Keratinocyte (primary cell): ENCODE results near the gene GOLGA6L10.
"Not testable (repeated sequence)": the region's sequence is repeated elsewhere in the genome, so short reads cannot be mapped to it uniquely, and the experiment has no call there.

ENCODE experiments used
- CTCF ChIP-seq, 3 experiments: IDR thresholded peaks in 1 of 3; conservative IDR thresholded peaks in 1 of 3; optimal IDR thresholded peaks in 1 of 3; 2 replicates in 2 of 3; 3 replicates in 1 of 3; pipeline versions ENCODE3 to v1.5.1; 2011; ENCODE audit warnings: low read length in 3 of 3, mild to moderate bottlenecking in 3 of 3, moderate library complexity in 2 of 3, control low read depth in 1 of 3, inconsistent platforms in 1 of 3; ENCODE audit not compliant: insufficient read depth in 2 of 3; ENCODE audit errors: extremely low read depth in 1 of 3
- EZH2 ChIP-seq: IDR thresholded peaks from one replicate; pipeline ENCODE4 v1.6.1; 2012; ENCODE audit warnings: inconsistent platforms, mild to moderate bottlenecking, low read length, moderate library complexity

GRCh38 chr15:82392077-82392476, 42.8 kb upstream of the GOLGA6L10 start:
- TF ChIP-seq CTCF (optimal IDR thresholded peaks at IDR 0.05 in 1 of 3, IDR thresholded peaks at IDR 0.05 in 1 of 3, conservative IDR thresholded peaks at IDR 0.05 in 1 of 3; ENCODE audit: extremely low read depth in 1 of 3, insufficient read depth in 2 of 3, low read length in 3 of 3); EZH2: not testable (repeated sequence)
